ENCODE data around the gene ABCA4.
A peak's percentile ranks its signal among the peaks of the same experiment; 100 is the strongest.
"Not testable (repeated sequence)": the region's sequence is repeated elsewhere in the genome, so short reads cannot be mapped to it uniquely, and the experiment has no call there.

The ABCA4 gene

GRCh38 chr1:93999840-94000415 is 121.0 kb downstream of the ABCA4 start:
- Histone ChIP-seq H3K27ac (no peak overlapping the region), H3K9me3 (no peaks in the 10 kb centered on the region), H3K9ac (no peak overlapping the region), H3K4me2 (no peak overlapping the region), H3K4me1 (no peaks in the 10 kb centered on the region), H3K4me3 (no peak overlapping the region), H3K27me3 (no peaks in the 10 kb centered on the region), H3K36me3 (no peaks in the 10 kb centered on the region), H4K20me1 (no peaks in the 10 kb centered on the region)
- TF ChIP-seq Cebpa-rat (IDR thresholded peaks at IDR 0.05): no peak

- not testable (repeated sequence) for H4K20me1 ChIP-seq, H3K4me2 ChIP-seq, H3K9me3 ChIP-seq, H3K4me1 ChIP-seq, H3K27me3 ChIP-seq, H3K27ac ChIP-seq, H3K9ac ChIP-seq, H3K4me3 ChIP-seq, H3K36me3 ChIP-seq
These were observed 122.4 kb downstream of the ABCA4 start for GRCh38 chr1:93998532-93998931.

- H3K36me3 ChIP-seq: no peaks in the 10 kb centered on the region
- no peaks in the 10 kb centered on the region for H3K27me3 ChIP-seq
- no peak overlapping the region for H3K9ac ChIP-seq
- H3K4me3 ChIP-seq: no peak overlapping the region
- no peaks in the 10 kb centered on the region for H4K20me1 ChIP-seq
- H3K9me3 ChIP-seq: no peaks in the 10 kb centered on the region
- TF ChIP-seq Cebpa-rat (IDR thresholded peaks at IDR 0.05): no peak
- no peak overlapping the region for H3K4me2 ChIP-seq
- peaks cover 9% of the 10 kb centered on the region; the same call in 1 of the 2 replicates for H3K4me1 ChIP-seq
- no peak overlapping the region for H3K27ac ChIP-seq
These were observed 123.2 kb downstream of the ABCA4 start for GRCh38 chr1:93997756-93998155.

GRCh38 chr1:93995837-93996536 is 125.0 kb downstream of the ABCA4 start:
- no peaks in the 10 kb centered on the region for H4K20me1 ChIP-seq
- no peak for TF ChIP-seq Cebpa-rat (IDR thresholded peaks at IDR 0.05)
- peaks cover 9% of the 10 kb centered on the region; the same call in 1 of the 2 replicates for H3K4me1 ChIP-seq

GRCh38 chr1:93993731-93994130 is 127.2 kb downstream of the ABCA4 start:
- no peak overlapping the region for H3K9ac ChIP-seq
- peak overlapping the region; percentile 6; the same call in 1 of the 2 replicates for H3K4me2 ChIP-seq
- no peaks in the 10 kb centered on the region for H3K36me3 ChIP-seq
- H4K20me1 ChIP-seq: no peaks in the 10 kb centered on the region
- H3K9me3 ChIP-seq: no peaks in the 10 kb centered on the region
- no peaks in the 10 kb centered on the region for H3K27me3 ChIP-seq
- no peak for TF ChIP-seq Cebpa-rat (IDR thresholded peaks at IDR 0.05)
- H3K4me1 ChIP-seq: peaks cover 15% of the 10 kb centered on the region; the same call in 1 of the 2 replicates
- H3K27ac ChIP-seq: no peak overlapping the region
- no peak overlapping the region for H3K4me3 ChIP-seq

More at GRCh38 chr1:93995837-93996536, 125.0 kb downstream of the ABCA4 start:
- Histone ChIP-seq H3K27ac (no peak overlapping the region), H3K4me2 (no peak overlapping the region), H3K36me3 (no peaks in the 10 kb centered on the region), H3K27me3 (no peaks in the 10 kb centered on the region), H3K9me3 (no peaks in the 10 kb centered on the region), H3K9ac (no peak overlapping the region), H3K4me3 (no peak overlapping the region)

- no peak overlapping the region for H3K4me3 ChIP-seq
- no peaks in the 10 kb centered on the region for H4K20me1 ChIP-seq
These were observed 128.0 kb downstream of the ABCA4 start for GRCh38 chr1:93992954-93993353.

GRCh38 chr1:93992190-93992589 is 128.8 kb downstream of the ABCA4 start:
- H4K20me1 ChIP-seq: no peaks in the 10 kb centered on the region
- H3K4me2 ChIP-seq: no peak overlapping the region
- no peaks in the 10 kb centered on the region for H3K9me3 ChIP-seq
- no peak overlapping the region for H3K27ac ChIP-seq
- H3K9ac ChIP-seq: no peak overlapping the region
- no peaks in the 10 kb centered on the region for H3K27me3 ChIP-seq
- no peaks in the 10 kb centered on the region for H3K36me3 ChIP-seq
- peaks cover 15% of the 10 kb centered on the region; the same call in 1 of the 2 replicates for H3K4me1 ChIP-seq
- no peak overlapping the region for H3K4me3 ChIP-seq
- no peak for TF ChIP-seq Cebpa-rat (IDR thresholded peaks at IDR 0.05)

More at GRCh38 chr1:93992954-93993353, 128.0 kb downstream of the ABCA4 start:
- Histone ChIP-seq H3K27ac (no peak overlapping the region), H3K9me3 (no peaks in the 10 kb centered on the region), H3K4me1 (peaks cover 15% of the 10 kb centered on the region; the same call in 1 of the 2 replicates), H3K9ac (no peak overlapping the region), H3K36me3 (no peaks in the 10 kb centered on the region), H3K27me3 (no peaks in the 10 kb centered on the region), H3K4me2 (no peak overlapping the region)
- TF ChIP-seq Cebpa-rat (IDR thresholded peaks at IDR 0.05): no peak

GRCh38 chr1:93991271-93991670 is 129.7 kb downstream of the ABCA4 start:
- Histone ChIP-seq H3K36me3 (no peaks in the 10 kb centered on the region), H3K4me2 (no peak overlapping the region), H4K20me1 (no peaks in the 10 kb centered on the region), H3K9me3 (no peaks in the 10 kb centered on the region), H3K9ac (no peak overlapping the region), H3K27me3 (no peaks in the 10 kb centered on the region), H3K4me3 (no peak overlapping the region), H3K4me1 (peaks cover 15% of the 10 kb centered on the region; the same call in 1 of the 2 replicates), H3K27ac (no peak overlapping the region)
- no peak for TF ChIP-seq Cebpa-rat (IDR thresholded peaks at IDR 0.05)

- H3K27me3 ChIP-seq: not testable (repeated sequence)
These were observed 130.5 kb downstream of the ABCA4 start for GRCh38 chr1:93990477-93990876.

GRCh38 chr1:93990010-93990409 is 130.9 kb downstream of the ABCA4 start:
- Histone ChIP-seq H4K20me1 (no peaks in the 10 kb centered on the region), H3K4me3 (no peak overlapping the region), H3K36me3 (no peaks in the 10 kb centered on the region), H3K27me3 (no peaks in the 10 kb centered on the region), H3K9ac (no peak overlapping the region), H3K4me2 (no peak overlapping the region), H3K27ac (no peak overlapping the region), H3K9me3 (no peaks in the 10 kb centered on the region), H3K4me1 (peaks cover 15% of the 10 kb centered on the region; the same call in 1 of the 2 replicates)
- TF ChIP-seq Cebpa-rat (IDR thresholded peaks at IDR 0.05): no peak

More at GRCh38 chr1:93990477-93990876, 130.5 kb downstream of the ABCA4 start:
- not testable (repeated sequence) for H3K36me3 ChIP-seq, H3K9ac ChIP-seq, H3K4me2 ChIP-seq, H4K20me1 ChIP-seq, H3K27ac ChIP-seq, H3K9me3 ChIP-seq, H3K4me3 ChIP-seq
- peaks cover 15% of the 10 kb centered on the region; the same call in 1 of the 2 replicates for H3K4me1 ChIP-seq
